DMS 273 (cell line): ENCODE measurements around the gene LPP.
A peak's percentile ranks its signal among the peaks of the same experiment; 100 is the strongest.

Experiments
- DNase-seq: peaks from one replicate; lab custom pipeline; 2025; ENCODE audit not compliant: unreplicated experiment; lab: John Stamatoyannopoulos, UW

Gene LPP

GRCh38 chr3:188658606-188659005, 504.6 kb downstream of the LPP start:
- no peak for DNase-seq

- no peak for DNase-seq
Observed at GRCh38 chr3:188659449-188660090, 505.6 kb downstream of the LPP start.

- no peak for DNase-seq
Observed at GRCh38 chr3:188660415-188660814, 506.5 kb downstream of the LPP start.

GRCh38 chr3:188661806-188662205, 507.8 kb downstream of the LPP start:
- DNase-seq, result no peak

- no peak for DNase-seq
Observed at GRCh38 chr3:188662214-188662613, 508.3 kb downstream of the LPP start.

- DNase-seq, result no peak
Observed at GRCh38 chr3:188662795-188663194, 508.8 kb downstream of the LPP start.

- DNase-seq, result no peak
Observed at GRCh38 chr3:188663839-188664238, 509.9 kb downstream of the LPP start.

- DNase-seq, result peak; percentile 31
Observed at GRCh38 chr3:188664795-188665194, 510.8 kb downstream of the LPP start.

GRCh38 chr3:188667926-188668325, 514.0 kb downstream of the LPP start:
- peak; percentile 54 for DNase-seq

GRCh38 chr3:188670446-188670845, 516.5 kb downstream of the LPP start:
- DNase-seq, result no peak

GRCh38 chr3:188671971-188672370, 518.0 kb downstream of the LPP start:
- no peak for DNase-seq

GRCh38 chr3:188672840-188673239, 518.9 kb downstream of the LPP start:
- no peak for DNase-seq

GRCh38 chr3:188673646-188674186, 519.8 kb downstream of the LPP start:
- no peak for DNase-seq

- no peak for DNase-seq
Observed at GRCh38 chr3:188674595-188674994, 520.6 kb downstream of the LPP start.

- DNase-seq, result no peak
Observed at GRCh38 chr3:188677344-188677743, 523.4 kb downstream of the LPP start.

- no peak for DNase-seq
Observed at GRCh38 chr3:188680189-188680588, 526.2 kb downstream of the LPP start.

GRCh38 chr3:188680605-188681004, 526.6 kb downstream of the LPP start:
- no peak for DNase-seq

GRCh38 chr3:188682316-188682715, 528.4 kb downstream of the LPP start:
- no peak for DNase-seq

GRCh38 chr3:188683032-188683521, 529.1 kb downstream of the LPP start:
- DNase-seq, result no peak

- no peak for DNase-seq
Observed at GRCh38 chr3:188684276-188684675, 530.3 kb downstream of the LPP start.

- DNase-seq, result no peak
Observed at GRCh38 chr3:188685789-188686188, 531.8 kb downstream of the LPP start.

- DNase-seq, result no peak
Observed at GRCh38 chr3:188686324-188686723, 532.4 kb downstream of the LPP start.

- DNase-seq, result peak; percentile 18
Observed at GRCh38 chr3:188687389-188687788, 533.4 kb downstream of the LPP start.
